IPS-15b (cell line): ENCODE data around the gene F8A1.
"Not testable (repeated sequence)": the region's sequence is repeated elsewhere in the genome, so short reads cannot be mapped to it uniquely, and the experiment has no call there.

Experiments used
- H3K27me3 ChIP-seq: one replicate; pipeline ENCODE4 v1.6.1; 2013; ENCODE audit warnings: low read length; ENCODE audit not compliant: control insufficient read depth, insufficient read depth
- H3K36me3 ChIP-seq: one replicate; pipeline ENCODE4 v1.6.1; 2013; ENCODE audit warnings: low read length; ENCODE audit not compliant: control insufficient read depth, insufficient read depth
- H3K4me1 ChIP-seq: one replicate; pipeline ENCODE4 v1.6.1; 2013; ENCODE audit warnings: mild to moderate bottlenecking, low read length; ENCODE audit not compliant: control insufficient read depth, insufficient read depth
- H3K4me3 ChIP-seq: one replicate; pipeline ENCODE4 v1.5.1; 2013; ENCODE audit warnings: low read depth, low read length
- H3K9ac ChIP-seq: one replicate; pipeline ENCODE4 v1.6.1; 2013; ENCODE audit warnings: low read depth, mild to moderate bottlenecking, low read length
- H3K9me3 ChIP-seq: one replicate; pipeline ENCODE4 v1.6.1; 2013; ENCODE audit warnings: mild to moderate bottlenecking, low read length; ENCODE audit not compliant: control insufficient read depth, insufficient read depth

The F8A1 gene

DNA sequence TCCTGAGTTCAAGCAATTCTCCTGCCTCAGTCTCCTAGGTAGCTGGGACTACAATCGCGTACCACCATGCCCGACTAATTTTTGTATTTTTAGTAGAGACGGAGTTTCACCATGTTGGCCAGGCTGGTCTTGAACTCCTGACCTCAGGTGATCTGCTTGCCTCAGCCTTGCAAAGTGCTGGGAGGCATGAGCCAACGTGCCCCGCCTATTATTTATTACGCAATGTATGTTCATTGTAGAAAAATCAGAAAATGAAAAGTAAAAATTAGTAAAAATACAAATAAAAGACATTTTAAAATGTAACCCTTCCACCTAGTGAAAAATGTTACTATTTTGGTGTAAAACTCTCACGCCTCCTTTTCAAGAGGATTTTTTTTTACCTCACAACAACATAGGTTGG lies 14.2 kb downstream of the F8A1 start:
- H3K9me3 ChIP-seq = no peaks in the 10 kb centered on the region
- H3K4me3 ChIP-seq = no peak overlapping the region
- H3K4me1 ChIP-seq = no peaks in the 10 kb centered on the region
- H3K27me3 ChIP-seq = no peaks in the 10 kb centered on the region
- no peak overlapping the region for H3K9ac ChIP-seq
- H3K36me3 ChIP-seq = no peaks in the 10 kb centered on the region

- no peak overlapping the region for H3K4me3 ChIP-seq
- H3K4me1 ChIP-seq = no peaks in the 10 kb centered on the region
- no peaks in the 10 kb centered on the region for H3K9me3 ChIP-seq
- no peak overlapping the region for H3K9ac ChIP-seq
- H3K27me3 ChIP-seq = no peaks in the 10 kb centered on the region
- H3K36me3 ChIP-seq = no peaks in the 10 kb centered on the region
Observed at GRCh38 chrX:154902408-154902807, 16.3 kb downstream of the F8A1 start.

- H3K9me3 ChIP-seq = no peaks in the 10 kb centered on the region
- no peaks in the 10 kb centered on the region for H3K4me1 ChIP-seq
- no peaks in the 10 kb centered on the region for H3K27me3 ChIP-seq
- no peak overlapping the region for H3K9ac ChIP-seq
- no peak overlapping the region for H3K4me3 ChIP-seq
- no peaks in the 10 kb centered on the region for H3K36me3 ChIP-seq
Observed at GRCh38 chrX:154908821-154909220, 22.7 kb downstream of the F8A1 start.

DNA sequence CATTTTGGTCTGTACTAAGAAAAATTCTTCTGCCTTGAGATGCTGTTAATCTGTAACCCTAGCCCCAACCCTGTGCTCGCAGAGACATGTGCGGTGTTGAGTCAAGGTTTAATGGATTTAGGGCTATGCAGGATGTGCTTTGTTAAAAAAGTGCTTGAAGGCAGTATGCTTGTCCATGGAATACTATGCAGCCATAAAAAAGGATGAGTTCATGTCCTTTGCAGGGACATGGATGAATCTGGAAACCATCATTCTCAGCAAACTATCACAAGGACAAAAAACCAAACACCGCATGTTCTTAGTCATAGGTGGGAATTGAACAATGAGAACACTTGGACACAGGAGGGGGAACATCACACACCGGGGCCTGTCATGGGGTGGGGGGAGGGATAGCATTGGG lies 23.9 kb downstream of the F8A1 start:
- not testable (repeated sequence) for H3K36me3 ChIP-seq, H3K4me1 ChIP-seq, H3K27me3 ChIP-seq, H3K9ac ChIP-seq, H3K9me3 ChIP-seq, H3K4me3 ChIP-seq

GRCh38 chrX:154910528-154910927 lies 24.4 kb downstream of the F8A1 start:
- H3K36me3 ChIP-seq, H3K27me3 ChIP-seq, H3K9ac ChIP-seq, H3K9me3 ChIP-seq, H3K4me1 ChIP-seq, H3K4me3 ChIP-seq: not testable (repeated sequence)

GRCh38 chrX:154914052-154914451 lies 27.9 kb downstream of the F8A1 start:
- Histone ChIP-seq H3K27me3 (no peaks in the 10 kb centered on the region), H3K9ac (no peak overlapping the region), H3K4me1 (no peaks in the 10 kb centered on the region), H3K9me3 (no peaks in the 10 kb centered on the region), H3K4me3 (no peak overlapping the region), H3K36me3 (no peaks in the 10 kb centered on the region)

DNA sequence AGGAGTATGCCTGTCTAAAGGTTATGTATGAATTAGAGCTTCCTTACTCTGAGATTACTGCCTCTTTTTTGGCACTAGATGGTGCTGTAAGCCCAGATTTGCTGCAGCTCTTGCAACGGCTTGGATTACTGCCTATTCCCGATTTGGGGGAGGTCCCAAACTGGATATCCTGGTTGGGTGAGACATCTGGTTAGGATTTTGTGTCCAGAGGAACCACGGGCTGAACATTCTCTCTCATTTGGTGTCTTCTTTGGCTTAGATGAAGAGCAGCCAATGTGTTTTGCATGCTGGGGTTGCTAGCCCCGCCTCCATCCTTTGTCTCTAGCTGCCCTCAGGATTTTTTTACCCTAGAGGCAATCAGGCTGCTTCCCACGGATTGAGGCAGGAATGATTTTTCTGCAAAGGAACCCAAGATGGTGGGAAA lies 31.9 kb downstream of the F8A1 start:
- no peaks in the 10 kb centered on the region for H3K4me1 ChIP-seq
- H3K36me3 ChIP-seq = no peaks in the 10 kb centered on the region
- H3K27me3 ChIP-seq = no peaks in the 10 kb centered on the region
- no peak overlapping the region for H3K9ac ChIP-seq
- peak overlapping the region; percentile 33 for H3K4me3 ChIP-seq
- no peaks in the 10 kb centered on the region for H3K9me3 ChIP-seq

DNA sequence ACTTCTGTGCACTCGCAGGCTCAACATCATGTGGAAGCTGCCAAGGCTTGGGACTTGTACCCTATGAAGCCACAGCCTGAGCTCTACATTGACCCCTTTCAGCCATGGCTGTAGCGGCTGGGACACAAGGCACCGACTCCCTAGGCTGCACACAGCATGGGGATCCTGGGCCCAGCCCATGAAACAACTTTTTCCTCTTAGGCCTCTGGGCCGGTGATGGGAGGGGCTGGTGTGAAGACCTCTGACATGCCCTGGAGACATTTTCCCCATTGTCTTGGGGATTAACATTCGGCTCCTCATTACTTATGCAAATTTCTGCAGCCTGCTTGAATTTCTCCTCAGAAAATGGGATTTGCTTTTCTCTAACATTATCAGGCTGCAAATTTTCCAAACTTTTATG lies 38.6 kb downstream of the F8A1 start:
- H3K27me3 ChIP-seq, H3K4me3 ChIP-seq, H3K4me1 ChIP-seq, H3K9me3 ChIP-seq, H3K36me3 ChIP-seq, H3K9ac ChIP-seq: not testable (repeated sequence)
